Caco-2 (cell line): ENCODE results near the gene B3GAT3. TPM values are rescaled to one million over a fixed set of nuclear protein-coding genes. Genes with fewer than 3 reads are reported as not detected.
A peak's percentile ranks its signal among the peaks of the same experiment; 100 is the strongest.

Experiments
- BruUV-seq: library from RNA; stranded (reverse); fragments of 400-500 nt; replicated peaks from 2 replicates; lab custom pipeline; 2021; lab: Mats Ljungman, UMichigan
- CTCF ChIA-PET: fragments of 300-600 bp; sonication (Branson Sonifier 250); formaldehyde crosslinking; loops from one replicate; lab custom pipeline; 2022; ENCODE audit warnings: antibody characterized with exemption; lab: Charles Lee
- POLR2A ChIA-PET: fragments of 300-600 bp; sonication (Branson Sonifier 250); formaldehyde crosslinking; loops from one replicate; lab custom pipeline; 2022; ENCODE audit warnings: antibody characterized with exemption; lab: Charles Lee
- DNase-seq, 2 experiments: peaks; one replicate each; pipeline versions ENCODE4 v3.0.0 to v3.0.0-alpha.2; 2020 to 2022
- H3K27me3 ChIP-seq: replicated peaks from 2 replicates; pipeline ENCODE4 v1.6.0; 2011; ENCODE audit warnings: low read length; ENCODE audit not compliant: control insufficient read depth, insufficient read depth
- H3K36me3 ChIP-seq: 2 replicates; pipeline ENCODE4 v1.5.1; 2011; ENCODE audit warnings: low read length; ENCODE audit not compliant: control insufficient read depth, insufficient read depth
- H3K4me1 ChIP-seq: fragments of 250-450 bp; sonication (Bioruptor Pico); 2 replicates; pipeline ENCODE4 v1.5.1; 2020; ENCODE audit warnings: mild to moderate bottlenecking
- H3K4me3 ChIP-seq: 2 replicates; pipeline ENCODE4 v1.5.1; 2011; ENCODE audit warnings: low read depth, mild to moderate bottlenecking, control low read depth, low read length
- H3K9me3 ChIP-seq: fragments of 250-450 bp; sonication (Bioruptor Pico); 2 replicates; pipeline ENCODE4 v1.5.1; 2020; ENCODE audit warnings: mild to moderate bottlenecking, moderate library complexity
- H3K27ac Mint-ChIP-seq: one replicate; pipeline ENCODE4 v1.8.0; 2022; ENCODE audit warnings: mixed read lengths; ENCODE audit not compliant: unreplicated experiment
- H3K27me3 Mint-ChIP-seq: one replicate; pipeline ENCODE4 v1.8.0; 2022; ENCODE audit warnings: mixed read lengths; ENCODE audit not compliant: insufficient read depth, unreplicated experiment
- H3K36me3 Mint-ChIP-seq: one replicate; pipeline ENCODE4 v1.8.0; 2022; ENCODE audit warnings: mild to moderate bottlenecking, mixed read lengths; ENCODE audit not compliant: insufficient read depth, unreplicated experiment
- H3K4me1 Mint-ChIP-seq: one replicate; pipeline ENCODE4 v1.8.0; 2022; ENCODE audit warnings: low read depth, mixed read lengths; ENCODE audit not compliant: unreplicated experiment
- H3K4me3 Mint-ChIP-seq: one replicate; pipeline ENCODE4 v1.8.0; 2022; ENCODE audit warnings: mild to moderate bottlenecking, moderate library complexity, mixed read lengths; ENCODE audit not compliant: unreplicated experiment
- H3K9me3 Mint-ChIP-seq: one replicate; pipeline ENCODE4 v1.8.0; 2022; ENCODE audit warnings: mixed read lengths; ENCODE audit not compliant: unreplicated experiment
- CTCF ChIP-seq, 2 experiments: fragments of 200-600 bp in 1 of 2; IDR thresholded peaks; 1 replicate in 1 of 2; 2 replicates in 1 of 2; pipeline versions ENCODE4 v1.5.1 to v1.8.0; 2011 to 2022; ENCODE audit warnings: antibody characterized with exemption in 1 of 2, control low read depth in 1 of 2, inconsistent platforms in 1 of 2, low read depth in 1 of 2, low read length in 1 of 2, mild to moderate bottlenecking in 1 of 2, moderate library complexity in 1 of 2; ENCODE audit not compliant: insufficient read depth in 1 of 2, severe bottlenecking in 1 of 2, unreplicated experiment in 1 of 2
- intact Hi-C: fragments of 100-400 bp; cut with micrococcal nuclease; formaldehyde crosslinking; loops from one replicate; pipeline ENCODE4 v1.10.0; 2022; ENCODE audit not compliant: unreplicated experiment
- total RNA-seq: library from RNA; stranded (reverse); gene quantifications from 2 replicates; pipeline ENCODE4 v1.2.3, GENCODE V29; 2022

The B3GAT3 gene
- total RNA-seq, 1 experiment from 2014 or later = 37.6 TPM

GRCh38 chr11:62610814-62611704 is 10.7 kb downstream of the B3GAT3 start:
- Histone ChIP-seq H3K27me3 (no peaks in the 10 kb centered on the region), H3K4me3 (peak overlapping the region; percentile 87), H3K36me3 (0 out of 2 replicates have a peak, but pooled peaks cover 3% of the 10 kb centered on the region), H3K4me1 (peaks cover 36% of the 10 kb centered on the region), H3K9me3 (no peaks in the 10 kb centered on the region)
- no peak for DNase-seq
- Mint-ChIP-seq H3K9me3 (no peaks in the 10 kb centered on the region), H3K27me3 (no peaks in the 10 kb centered on the region), H3K27ac (peak overlapping the region; percentile 93), H3K4me1 (peaks cover 44% of the 10 kb centered on the region), H3K36me3 (peaks cover 47% of the 10 kb centered on the region), H3K4me3 (peak overlapping the region; percentile 97)
- POLR2A ChIA-PET = interaction anchor here (0.6 to 1.6 kb wide), 7 partner anchors 10 to 221 kb away, joined by 3 to 8 read pairs (median 6); partner anchors contain the start of genes B3GAT3, C11orf98, CSKMT and EEF1G
- TSS peak; percentile 9 for BruUV-seq
- intact Hi-C loops = loop anchor here (5.0 kb wide), 1 partner anchor 36 kb away; the partner anchor contains the start of gene GANAB
- CTCF ChIA-PET = interaction anchor here (0.6 to 2.4 kb wide), 12 partner anchors 8 to 232 kb away, joined by 3 to 19 read pairs (median 5); partner anchors contain the start of genes B3GAT3, C11orf98, CSKMT and MTA2
- no peak for TF ChIP-seq CTCF (IDR thresholded peaks at IDR 0.05; ENCODE audit: insufficient read depth in 1 of 2, low read depth in 1 of 2, low read length in 1 of 2, severe bottlenecking in 1 of 2, unreplicated experiment in 1 of 2)

- Histone ChIP-seq H3K4me1 (peaks cover 37% of the 10 kb centered on the region), H3K4me3 (no peak overlapping the region), H3K36me3 (0 out of 2 replicates have a peak, but pooled peaks cover 3% of the 10 kb centered on the region), H3K9me3 (no peaks in the 10 kb centered on the region), H3K27me3 (no peaks in the 10 kb centered on the region)
- Mint-ChIP-seq H3K36me3 (peaks cover 47% of the 10 kb centered on the region), H3K9me3 (no peaks in the 10 kb centered on the region), H3K27ac (peak overlapping the region; percentile 19), H3K4me1 (peaks cover 44% of the 10 kb centered on the region), H3K27me3 (no peaks in the 10 kb centered on the region), H3K4me3 (peak overlapping the region; percentile 97)
- CTCF ChIA-PET = interaction anchor here (1.7 to 2.1 kb wide), 2 partner anchors 11 to 57 kb away, joined by 6 to 17 read pairs; partner anchors contain the start of gene B3GAT3
- BruUV-seq = TSS peak; percentile 13
- TF ChIP-seq CTCF (IDR thresholded peaks at IDR 0.05; ENCODE audit: insufficient read depth in 1 of 2, low read depth in 1 of 2, low read length in 1 of 2, severe bottlenecking in 1 of 2, unreplicated experiment in 1 of 2) = no peak
- no peak for DNase-seq
- POLR2A ChIA-PET = no interaction called here
- intact Hi-C loops = loop anchor here (5.0 kb wide), 1 partner anchor 37 kb away; the partner anchor contains the start of gene GANAB
These were observed 11.4 kb downstream of the B3GAT3 start for GRCh38 chr11:62610403-62610802.

GRCh38 chr11:62608776-62609175 is 13.0 kb downstream of the B3GAT3 start:
- Histone ChIP-seq H3K36me3 (0 out of 2 replicates have a peak, but pooled peaks cover 3% of the 10 kb centered on the region), H3K27me3 (no peaks in the 10 kb centered on the region), H3K9me3 (no peaks in the 10 kb centered on the region), H3K4me1 (peaks cover 27% of the 10 kb centered on the region), H3K4me3 (no peak overlapping the region)
- ChIA-PET CTCF (no interaction called here), POLR2A (no interaction called here)
- intact Hi-C loops = no loop called here
- no peaks in the 10 kb centered on the region for H3K9me3 Mint-ChIP-seq
- BruUV-seq = no TSS peak
- no peak overlapping the region for H3K4me3 Mint-ChIP-seq
- no peak overlapping the region for H3K27ac Mint-ChIP-seq
- DNase-seq = no peak
- no peak for TF ChIP-seq CTCF (IDR thresholded peaks at IDR 0.05; ENCODE audit: insufficient read depth in 1 of 2, low read depth in 1 of 2, low read length in 1 of 2, severe bottlenecking in 1 of 2, unreplicated experiment in 1 of 2)
- peaks cover 43% of the 10 kb centered on the region for H3K36me3 Mint-ChIP-seq
- H3K27me3 Mint-ChIP-seq = no peaks in the 10 kb centered on the region
- H3K4me1 Mint-ChIP-seq = peaks cover 46% of the 10 kb centered on the region
